Brain pericyte (primary cell): ENCODE results near the gene HSPG2.
"Not testable (repeated sequence)": the region's sequence is repeated elsewhere in the genome, so short reads cannot be mapped to it uniquely, and the experiment has no call there.

Experiments used
- DNase-seq: peaks from one replicate; pipeline ENCODE4 v3.0.0-alpha.2; 2012; ENCODE audit warnings: low read depth, low spot score

Gene HSPG2

DNA sequence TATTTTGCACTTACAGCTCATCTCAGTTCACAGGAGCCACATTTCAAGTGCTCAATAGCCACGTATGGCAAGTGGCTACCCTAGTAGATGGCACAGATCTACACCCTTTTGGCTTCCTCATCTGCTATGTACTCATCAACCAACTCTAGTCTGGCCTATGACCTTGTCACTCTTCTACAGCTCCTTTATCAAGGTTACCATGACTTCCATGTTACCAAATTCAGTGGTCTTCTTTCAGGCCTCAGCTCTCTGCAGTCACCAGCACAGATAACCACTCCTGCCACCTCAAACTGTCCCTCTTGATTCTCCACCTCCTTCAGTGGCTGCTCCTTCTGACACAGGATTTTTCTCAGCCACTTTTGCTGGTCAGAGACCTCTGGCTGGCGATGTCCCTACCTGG is 142.5 kb downstream of the HSPG2 start:
- DNase-seq: no peak

DNA sequence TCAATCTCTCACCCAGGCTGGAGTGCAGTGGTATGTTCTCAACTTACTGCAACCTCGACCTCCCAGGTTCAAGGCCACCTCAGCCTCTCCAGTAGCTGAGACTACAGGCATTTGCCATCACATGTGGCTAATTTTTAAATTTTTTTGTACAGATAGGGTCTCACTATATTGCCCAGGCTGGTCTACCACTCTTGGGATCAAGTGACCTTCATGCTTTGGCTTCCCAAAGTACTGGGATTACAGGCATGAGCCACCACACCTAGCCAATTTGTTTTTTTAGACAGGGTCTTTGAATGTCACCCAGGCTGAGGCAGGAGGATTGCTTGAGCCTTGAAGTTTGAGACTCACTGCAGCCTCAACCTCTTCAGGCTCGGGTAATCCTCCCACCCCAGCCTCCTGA is 144.0 kb downstream of the HSPG2 start:
- no peak for DNase-seq

DNA sequence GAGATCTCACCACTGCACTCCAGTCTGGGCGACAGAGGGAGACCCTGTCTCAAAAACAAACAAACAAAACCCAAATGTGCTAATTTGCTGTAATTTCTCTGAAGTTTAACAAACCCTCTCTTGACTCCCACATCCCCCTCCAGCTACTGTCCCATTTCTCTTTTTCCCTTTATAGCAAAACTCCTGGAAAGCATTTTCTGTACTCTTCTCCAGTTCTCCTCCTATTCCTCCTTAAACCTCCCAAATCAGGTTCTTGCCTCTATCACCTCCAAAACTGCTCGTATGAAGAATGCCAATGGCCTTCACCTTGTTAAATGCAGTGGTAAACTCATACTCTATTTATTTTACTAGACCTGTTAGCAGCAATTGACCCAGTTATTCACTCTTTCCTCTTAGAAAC is 150.5 kb downstream of the HSPG2 start:
- DNase-seq: no peak

DNA sequence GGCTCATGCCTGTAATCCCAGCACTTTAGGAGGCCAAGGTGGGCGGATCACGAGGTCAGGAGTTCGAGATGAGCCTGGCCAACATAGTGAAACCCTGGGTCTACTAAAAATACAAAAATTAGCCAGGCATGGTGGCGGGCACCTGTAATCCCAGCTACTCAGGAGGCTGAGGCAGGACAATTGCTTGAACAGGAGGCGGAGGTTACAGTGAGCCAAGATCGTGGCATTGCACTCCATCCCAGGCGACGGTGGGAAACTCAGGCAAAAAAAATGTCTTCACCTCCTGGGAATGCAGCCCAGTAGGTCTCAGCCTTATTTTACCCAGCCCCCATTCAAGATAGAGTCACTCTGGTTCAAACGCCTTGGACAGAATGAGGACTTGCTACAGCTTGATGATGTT is 151.3 kb downstream of the HSPG2 start:
- not testable (repeated sequence) for DNase-seq

DNA sequence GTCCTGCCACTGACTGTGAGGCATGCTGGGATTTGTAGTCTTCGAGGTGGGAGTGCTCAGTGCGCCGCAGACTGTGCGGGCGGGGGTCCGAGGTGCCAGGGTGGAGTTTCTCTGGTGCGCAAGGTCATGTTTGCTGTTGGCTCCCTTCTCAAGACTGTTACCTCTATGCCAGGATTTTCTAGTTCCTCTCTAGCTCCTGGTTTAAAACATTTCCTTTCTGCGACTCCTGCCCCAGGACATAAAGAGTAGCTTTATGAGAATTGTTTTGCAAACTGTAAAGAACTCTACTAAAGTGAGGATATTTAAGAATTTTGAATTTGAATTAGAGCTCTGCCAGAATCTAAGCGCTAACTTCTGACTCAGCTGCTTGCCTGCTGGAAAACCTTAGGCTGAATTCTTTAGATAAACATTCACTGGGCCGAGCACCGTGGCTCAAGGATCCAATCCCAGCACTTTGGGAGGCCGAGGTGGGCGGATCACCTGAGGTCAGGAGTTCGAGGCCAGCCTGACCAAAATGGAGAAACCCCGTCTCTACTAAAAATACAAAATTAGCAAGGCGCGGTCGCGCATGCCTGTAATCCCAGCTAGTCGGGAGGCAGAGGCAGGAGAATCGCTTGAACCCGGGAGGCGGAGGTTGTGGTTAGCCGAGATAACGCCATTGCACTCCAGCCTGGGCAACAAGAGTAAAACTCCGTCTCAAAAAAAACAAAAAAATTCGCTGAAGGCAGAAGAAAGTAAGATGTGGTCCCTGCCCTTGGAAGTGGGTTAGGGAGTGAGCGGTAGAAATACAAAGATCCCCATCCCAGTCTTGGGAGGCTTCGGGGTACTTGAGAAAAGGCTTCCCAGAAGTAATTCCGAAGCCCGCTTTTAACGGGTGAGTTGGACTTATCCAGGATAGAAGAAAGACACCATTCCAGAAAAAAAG is 153.2 kb downstream of the HSPG2 start:
- DNase-seq: no peak

DNA sequence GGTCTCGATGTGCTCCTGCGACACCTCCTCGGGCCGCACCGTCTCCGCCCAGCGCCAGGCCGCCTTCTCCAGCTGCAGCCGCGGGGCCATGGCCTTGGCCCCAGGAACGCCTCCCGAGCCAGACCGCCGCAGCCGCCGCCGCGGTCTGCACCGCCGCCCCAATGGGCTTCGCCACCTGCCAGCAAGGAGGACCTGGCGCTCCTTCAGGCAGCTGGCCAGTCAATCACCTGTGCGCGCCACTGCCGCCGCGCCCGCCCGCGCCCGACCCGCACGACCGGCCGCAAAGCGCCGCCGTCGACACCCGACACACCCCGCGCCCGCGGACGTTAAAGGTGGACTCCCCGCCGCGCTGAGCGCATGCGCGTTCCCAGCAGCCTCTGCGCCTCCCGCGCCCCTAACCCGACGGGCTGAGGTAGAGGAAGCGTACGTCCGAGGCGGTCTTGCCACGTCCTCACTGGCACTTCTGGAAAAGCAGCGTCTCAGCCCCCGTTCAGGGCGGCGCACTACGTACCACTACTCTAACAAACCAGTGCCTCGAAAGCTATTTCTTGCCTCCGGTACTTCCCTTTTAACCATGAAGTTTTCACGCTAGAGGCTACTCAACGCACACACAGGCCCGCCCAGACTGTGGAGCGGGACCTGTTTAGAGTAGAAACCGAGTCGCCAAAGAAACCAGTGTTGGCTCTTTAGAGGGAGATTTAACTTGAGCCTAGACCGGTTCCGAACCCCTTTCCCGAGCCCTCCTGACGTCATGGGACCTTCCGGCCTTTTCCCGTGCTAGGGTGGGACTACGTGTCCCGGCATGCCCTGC is 154.0 kb downstream of the HSPG2 start, which contains the start of gene USP48:
Gene USP48, minus strand, starts transcription at position 282 of the 811 bp plus-strand sequence. Its CDS starts 192 bp downstream, at position 90.
- DNase-seq: peak; percentile 82

DNA sequence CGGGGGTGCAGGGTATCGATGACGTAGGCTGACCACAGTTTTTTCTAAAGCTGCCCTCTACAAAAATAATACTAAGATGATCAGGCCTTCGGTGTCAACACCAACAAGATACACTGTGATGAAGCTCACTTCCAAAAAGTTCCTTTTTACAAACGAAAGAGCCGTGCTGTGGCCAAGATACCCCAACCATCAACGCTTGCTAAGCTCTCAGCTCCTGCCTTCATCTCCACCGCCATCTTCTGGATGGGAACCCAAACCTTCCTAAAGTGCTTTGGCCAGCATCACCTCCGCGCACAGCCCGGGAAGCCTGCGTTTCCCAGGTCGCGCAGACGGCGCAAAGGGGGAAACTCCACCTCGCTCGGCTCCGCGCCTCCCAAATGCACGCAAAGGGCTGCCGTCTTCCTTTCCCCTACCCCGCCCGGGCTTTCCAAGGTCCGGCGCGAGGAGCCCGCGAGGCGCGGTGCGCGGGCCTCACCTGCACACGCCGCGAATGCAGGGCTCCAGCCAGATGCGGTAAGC is 154.7 kb downstream of the HSPG2 start:
- no peak for DNase-seq

DNA sequence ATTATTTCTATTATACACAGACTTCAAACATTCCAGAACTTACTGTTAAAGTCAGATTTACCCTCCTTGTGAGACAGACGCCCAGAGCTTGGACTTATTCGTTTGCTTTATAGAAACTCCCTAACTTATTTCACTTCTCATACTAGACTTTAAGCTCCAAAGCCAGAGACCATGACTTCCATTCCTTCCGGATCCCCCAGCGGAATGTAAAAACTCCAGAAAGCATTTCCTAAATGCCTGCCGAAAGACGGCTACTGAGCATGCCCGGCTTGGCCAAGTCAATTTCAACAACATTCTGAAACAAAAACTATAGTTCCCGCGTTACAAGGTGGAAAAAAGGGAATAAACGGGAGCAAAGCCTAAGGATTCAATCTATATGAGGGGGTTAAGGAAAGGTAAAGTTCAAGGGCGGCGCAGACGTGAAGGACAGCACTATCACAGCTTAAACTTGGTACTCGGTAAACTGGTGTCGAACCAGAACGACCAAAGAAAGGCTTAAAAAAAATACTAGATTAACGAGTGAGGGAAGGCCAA is 155.2 kb downstream of the HSPG2 start:
- DNase-seq: no peak

DNA sequence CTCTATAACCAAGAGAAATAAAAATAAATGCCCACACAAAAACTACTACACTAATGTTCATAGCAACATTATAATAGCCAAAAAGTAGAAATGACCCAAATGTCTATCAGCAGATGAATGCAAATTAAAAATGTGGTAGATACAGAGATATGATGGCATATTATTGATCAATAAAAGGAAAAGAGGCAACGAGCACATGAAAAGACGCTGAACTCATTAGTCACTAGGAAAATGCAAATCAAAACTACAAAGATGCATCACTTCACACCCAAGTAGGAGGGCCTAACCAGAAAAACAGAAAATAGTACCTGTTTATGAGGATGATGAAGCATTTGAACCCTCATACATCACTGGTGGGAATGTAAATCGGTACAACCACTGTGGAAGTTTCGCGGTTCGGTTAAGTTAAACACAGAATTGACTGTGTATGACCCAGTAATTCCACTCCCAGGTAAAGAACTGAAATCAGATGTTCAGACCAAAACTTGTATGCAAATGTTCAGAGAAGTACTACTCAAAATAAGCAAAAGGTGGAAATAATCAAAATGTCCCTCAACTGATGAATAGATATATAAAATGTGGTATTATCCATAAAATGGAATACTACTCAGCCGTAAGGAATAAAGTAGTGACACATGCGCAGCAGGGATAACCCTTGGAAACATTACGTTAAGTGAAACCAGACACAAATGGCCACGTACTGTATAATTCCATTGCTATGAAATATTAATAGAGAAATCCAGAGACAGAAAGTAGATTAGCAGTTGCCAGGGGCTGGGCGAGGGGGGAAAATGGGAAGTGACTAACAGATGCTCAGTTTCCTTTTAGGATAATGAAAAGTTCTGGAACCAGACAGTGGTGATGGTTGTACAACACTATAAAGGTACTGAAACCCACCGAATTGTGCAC is 157.2 kb downstream of the HSPG2 start:
- no peak for DNase-seq

DNA sequence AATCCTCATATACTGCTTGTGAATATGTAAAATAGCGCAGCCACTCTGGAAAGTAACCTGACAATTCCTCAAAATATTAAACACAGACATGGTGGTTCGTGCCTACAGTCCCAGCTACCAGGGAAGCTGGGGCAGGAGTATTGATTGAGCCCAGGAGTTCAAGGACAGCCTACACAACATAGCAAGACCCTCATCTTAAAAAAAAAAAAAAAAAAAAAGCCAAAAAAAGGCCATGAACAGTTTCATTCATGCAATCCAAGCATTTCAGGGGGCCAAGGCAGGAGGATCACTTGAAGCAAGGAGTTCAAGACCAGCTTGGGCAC is 158.7 kb downstream of the HSPG2 start:
- DNase-seq: no peak

DNA sequence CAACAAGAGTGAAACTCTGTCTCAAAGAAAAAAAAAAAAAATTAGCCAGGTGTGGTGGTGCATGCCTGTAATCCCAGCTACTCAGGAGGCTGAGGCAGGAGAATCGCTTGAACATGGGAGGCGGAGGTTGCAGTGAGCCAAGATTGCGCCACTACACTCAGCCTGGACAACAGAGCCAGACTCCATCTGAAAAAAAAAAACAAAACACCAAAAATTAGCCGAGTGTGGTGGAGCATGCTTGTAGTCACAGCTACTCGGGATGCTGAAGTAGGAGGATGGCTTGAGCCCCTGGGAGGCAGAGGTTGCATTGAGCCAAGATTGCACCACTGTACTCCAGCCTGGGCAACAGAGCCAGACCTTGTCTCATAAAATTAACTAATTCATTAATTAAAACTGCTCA is 160.2 kb downstream of the HSPG2 start:
- not testable (repeated sequence) for DNase-seq

DNA sequence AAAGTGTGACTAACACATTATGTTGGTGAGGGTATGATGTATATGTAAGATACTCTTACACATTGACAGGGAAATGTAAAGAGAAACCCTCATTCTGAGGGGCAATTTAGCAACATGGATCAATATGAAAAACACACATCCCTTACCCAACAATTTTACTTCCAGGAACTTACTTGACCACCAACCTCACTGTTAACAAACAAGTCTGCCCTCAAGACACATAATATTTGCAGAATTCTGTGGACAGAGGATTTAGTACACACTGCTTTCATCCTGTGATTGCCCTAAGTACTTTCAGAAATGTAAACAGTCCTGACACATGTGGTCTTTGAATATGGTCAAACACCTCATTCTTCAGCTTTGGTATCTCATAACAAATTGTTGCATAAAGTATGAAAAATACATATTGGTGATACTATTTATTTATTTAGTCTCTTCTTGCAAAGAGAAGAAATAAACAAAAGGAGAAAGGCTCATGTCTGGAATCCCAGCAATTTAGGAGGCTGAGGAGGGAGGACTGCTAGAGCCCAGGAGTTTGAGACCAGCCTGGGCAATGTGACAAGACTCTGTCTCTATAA is 161.0 kb downstream of the HSPG2 start:
- DNase-seq: no peak

DNA sequence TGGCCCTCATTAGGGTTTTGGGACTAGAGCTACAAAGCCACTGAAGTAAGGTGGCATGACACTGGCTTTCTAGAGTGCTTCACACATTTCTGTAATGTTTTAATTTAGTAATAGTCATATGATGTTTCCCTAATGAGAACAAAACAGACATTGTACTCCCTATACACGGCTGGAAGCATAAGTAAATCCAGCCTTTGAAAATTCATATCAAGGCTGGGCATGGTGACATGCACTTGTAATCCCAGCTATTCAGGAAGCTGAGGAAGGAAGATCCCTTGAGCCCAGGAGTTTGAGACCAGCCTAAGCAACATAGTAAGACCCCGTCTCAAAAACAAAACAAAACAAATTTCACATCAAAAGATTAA is 161.6 kb downstream of the HSPG2 start:
- DNase-seq: no peak

DNA sequence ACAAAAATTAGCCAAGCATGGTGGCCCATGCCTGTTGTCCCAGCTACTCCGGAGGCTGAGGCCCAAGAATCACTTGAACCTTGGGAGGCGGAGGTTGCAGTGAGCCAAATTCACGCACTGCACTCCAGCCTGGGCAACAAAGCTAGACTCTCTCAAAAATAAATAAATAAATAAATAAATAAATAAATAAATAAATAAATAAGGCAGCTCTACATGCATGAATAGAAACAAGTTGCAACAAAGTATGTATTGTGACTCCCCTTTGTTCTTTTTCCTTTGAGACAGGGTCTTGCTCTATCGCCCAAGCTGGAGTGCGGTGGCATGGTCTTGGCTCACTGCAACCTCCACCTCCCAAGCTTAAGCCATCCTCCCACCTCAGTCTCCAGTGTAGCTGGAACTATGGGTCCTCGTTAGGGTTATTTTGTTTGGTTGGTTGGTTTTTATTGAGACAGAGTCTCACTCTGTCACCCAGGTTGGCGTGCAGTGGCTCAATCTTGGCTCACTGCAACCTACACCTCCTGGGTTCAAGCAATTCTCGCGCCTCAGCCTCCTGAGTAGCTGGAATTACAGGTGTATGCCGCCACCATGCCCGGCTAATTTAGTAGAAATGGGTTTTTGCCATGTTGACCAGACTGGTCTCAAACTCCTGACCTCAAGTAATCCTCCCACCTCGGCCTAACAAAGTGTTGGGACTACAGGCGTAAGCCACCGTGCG is 162.1 kb downstream of the HSPG2 start:
- no peak for DNase-seq

DNA sequence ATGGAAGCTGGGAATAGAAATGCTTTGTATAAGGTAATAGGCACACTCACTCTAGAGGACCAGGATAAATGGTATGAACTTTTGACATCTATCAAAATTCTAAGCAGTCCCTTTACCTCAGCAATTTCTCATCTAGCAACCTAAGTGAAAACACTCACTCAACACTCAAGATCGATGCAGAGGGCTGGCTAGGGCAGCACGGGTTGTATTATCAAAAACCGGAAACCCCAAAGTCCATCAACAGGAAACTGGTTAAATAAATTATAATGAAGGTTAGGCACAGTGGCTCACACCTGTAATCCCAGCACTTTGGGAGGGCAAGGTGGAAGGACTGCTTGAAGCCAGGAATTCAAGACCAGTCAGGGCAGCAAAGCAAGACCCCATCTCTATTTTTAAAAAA is 163.5 kb downstream of the HSPG2 start:
- no peak for DNase-seq
